GM19328 (cell line): ENCODE results near the gene SPINK1.
"Not testable (repeated sequence)": the region's sequence is repeated elsewhere in the genome, so short reads cannot be mapped to it uniquely, and the experiment has no call there.

Experiments
- ATAC-seq: cut with Tn5 transposase; IDR thresholded peaks from one replicate; pipeline ENCODE4 v1.9.1; 2021; ENCODE audit warnings: mild to moderate bottlenecking, moderate library complexity; ENCODE audit not compliant: unreplicated experiment

Gene SPINK1

GRCh38 chr5:147809830-147810666 is 21.4 kb downstream of the SPINK1 start:
- no peak for ATAC-seq

- peak; percentile 88 for ATAC-seq
Measured at GRCh38 chr5:147805030-147805454, 26.4 kb downstream of the SPINK1 start.

- ATAC-seq = no peak
Measured at GRCh38 chr5:147804334-147804733, 27.1 kb downstream of the SPINK1 start.

- ATAC-seq = no peak
Measured at GRCh38 chr5:147803926-147804325, 27.5 kb downstream of the SPINK1 start.

GRCh38 chr5:147803161-147803560 is 28.3 kb downstream of the SPINK1 start:
- ATAC-seq = not testable (repeated sequence)

- no peak for ATAC-seq
Measured at GRCh38 chr5:147801461-147801860, 30.0 kb downstream of the SPINK1 start.

- ATAC-seq = no peak
Measured at GRCh38 chr5:147800491-147800890, 31.0 kb downstream of the SPINK1 start.

GRCh38 chr5:147796556-147797308 is 34.7 kb downstream of the SPINK1 start:
- ATAC-seq = no peak

GRCh38 chr5:147791181-147791580 is 40.3 kb downstream of the SPINK1 start:
- ATAC-seq = no peak

- ATAC-seq = no peak
Measured at GRCh38 chr5:147789820-147790219, 41.7 kb downstream of the SPINK1 start.

GRCh38 chr5:147788023-147788422 is 43.4 kb downstream of the SPINK1 start:
- ATAC-seq = no peak

- no peak for ATAC-seq
Measured at GRCh38 chr5:147786142-147786541, 45.3 kb downstream of the SPINK1 start.

GRCh38 chr5:147784146-147784987 is 47.1 kb downstream of the SPINK1 start:
- ATAC-seq = no peak

- peak; percentile 97 for ATAC-seq
Measured at GRCh38 chr5:147782110-147783028, 49.1 kb downstream of the SPINK1 start, which contains the start of gene JAKMIP2. Gene JAKMIP2, minus strand, starts transcription at chr5:147782728. Its CDS starts 110,922 bp downstream, at chr5:147671806.

- no peak for ATAC-seq
Measured at GRCh38 chr5:147780924-147781573, 50.4 kb downstream of the SPINK1 start.

GRCh38 chr5:147779694-147780093 is 51.8 kb downstream of the SPINK1 start:
- ATAC-seq = no peak

- no peak for ATAC-seq
Measured at GRCh38 chr5:147776989-147777388, 54.5 kb downstream of the SPINK1 start.
